ENCODE measurements around the gene ADCYAP1R1.
A peak's percentile ranks its signal among the peaks of the same experiment; 100 is the strongest.
"Not testable (repeated sequence)": the region's sequence is repeated elsewhere in the genome, so short reads cannot be mapped to it uniquely, and the experiment has no call there.

ADCYAP1R1 gene

GRCh38 chr7:31120800-31121513 lies 68.8 kb downstream of the ADCYAP1R1 start:
- Histone ChIP-seq H3K27ac (no peak overlapping the region), H3K4me3 (no peak overlapping the region)

- no peak overlapping the region for H3K4me3 ChIP-seq
- H3K27ac ChIP-seq: no peak overlapping the region
Measured at GRCh38 chr7:31121601-31122000, 69.5 kb downstream of the ADCYAP1R1 start.

DNA sequence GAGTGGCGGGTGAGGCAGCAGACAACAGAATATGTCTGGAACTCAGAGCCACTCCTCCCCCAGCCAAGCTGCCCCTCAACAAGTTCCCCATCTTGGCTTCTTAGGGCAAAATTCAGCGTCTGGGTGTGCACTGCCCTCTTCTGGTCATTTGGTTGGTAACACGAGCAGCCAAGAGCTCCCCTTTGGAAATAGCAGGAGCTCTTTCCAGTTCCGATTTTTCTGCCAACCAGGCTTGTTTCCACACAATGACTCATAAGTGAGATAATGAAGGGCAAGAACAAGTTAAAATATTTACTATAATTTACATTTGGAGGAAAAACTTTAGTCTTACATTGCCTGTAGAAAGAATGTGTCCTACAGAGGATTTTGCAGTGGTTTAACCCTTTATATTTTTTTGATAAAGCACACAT lies 70.5 kb downstream of the ADCYAP1R1 start:
- Histone ChIP-seq H3K27ac (no peak overlapping the region), H3K4me3 (no peak overlapping the region)

DNA sequence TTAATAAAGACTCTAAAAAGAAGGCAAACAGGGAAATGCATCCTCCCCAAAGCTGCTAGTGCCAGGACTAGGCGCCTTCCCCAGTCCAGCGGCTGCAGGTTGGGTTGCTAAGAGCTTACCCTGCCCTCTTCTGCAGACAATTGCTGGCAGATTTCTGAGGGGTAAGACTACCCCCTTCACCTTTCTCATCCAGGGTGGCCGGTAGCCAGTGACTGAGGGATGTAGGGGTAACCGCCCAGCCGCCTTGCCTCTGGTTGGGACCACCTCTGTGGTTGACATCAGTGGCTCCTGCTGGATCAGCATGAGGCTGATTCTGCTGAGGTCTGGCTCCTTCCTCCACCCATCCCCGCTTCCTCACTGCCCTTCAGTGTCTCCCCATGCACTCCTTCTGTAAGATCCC lies 71.2 kb downstream of the ADCYAP1R1 start:
- H3K4me3 ChIP-seq: no peak overlapping the region
- H3K27ac ChIP-seq: no peak overlapping the region

DNA sequence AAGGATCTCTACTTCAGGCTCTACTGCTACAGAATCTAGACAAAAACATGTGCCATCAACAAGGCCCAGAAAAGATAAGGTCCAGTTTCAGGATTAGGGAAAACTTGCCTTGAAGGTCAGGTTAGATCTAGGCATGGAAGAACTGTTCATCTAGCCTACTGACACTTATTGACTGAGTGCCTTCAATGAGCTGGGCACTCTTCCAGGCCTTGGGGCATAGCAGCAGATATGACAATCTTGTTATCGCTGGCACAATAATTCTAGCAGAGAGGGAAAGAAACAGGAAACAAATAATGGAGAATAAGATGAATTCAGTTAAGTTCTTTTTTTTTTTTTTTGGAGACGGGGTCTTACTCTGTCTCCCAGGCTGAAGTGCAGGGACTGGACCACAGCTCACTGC lies 71.6 kb downstream of the ADCYAP1R1 start:
- H3K27ac ChIP-seq: no peak overlapping the region

DNA sequence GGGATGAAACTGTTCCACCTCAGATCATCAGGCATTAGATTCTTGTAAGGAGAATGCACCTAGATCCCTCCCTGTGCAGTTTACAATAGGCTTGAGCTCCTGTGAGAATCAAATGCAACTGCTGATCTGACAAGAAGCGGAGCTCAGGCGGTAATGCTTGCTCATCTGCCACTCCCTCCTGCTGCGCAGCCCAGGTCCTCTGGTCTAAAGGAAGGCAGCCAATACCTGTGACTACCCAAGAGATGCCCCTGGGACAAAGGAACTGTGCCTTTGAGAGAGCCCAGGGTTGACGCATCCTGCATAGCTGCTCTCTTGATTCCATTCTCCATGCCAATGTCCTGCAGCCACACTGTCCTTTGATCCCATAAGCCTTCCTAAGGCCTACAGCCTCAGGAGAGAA lies 73.1 kb downstream of the ADCYAP1R1 start:
- Histone ChIP-seq H3K27ac (no peak overlapping the region), H3K4me3 (no peak overlapping the region)

More for the DNA sequence above, 71.6 kb downstream of the ADCYAP1R1 start:
- H3K4me3 ChIP-seq: no peak overlapping the region

- Histone ChIP-seq H3K4me3 (no peak overlapping the region), H3K27ac (no peak overlapping the region)
Measured at GRCh38 chr7:31126976-31127375, 74.9 kb downstream of the ADCYAP1R1 start.

DNA sequence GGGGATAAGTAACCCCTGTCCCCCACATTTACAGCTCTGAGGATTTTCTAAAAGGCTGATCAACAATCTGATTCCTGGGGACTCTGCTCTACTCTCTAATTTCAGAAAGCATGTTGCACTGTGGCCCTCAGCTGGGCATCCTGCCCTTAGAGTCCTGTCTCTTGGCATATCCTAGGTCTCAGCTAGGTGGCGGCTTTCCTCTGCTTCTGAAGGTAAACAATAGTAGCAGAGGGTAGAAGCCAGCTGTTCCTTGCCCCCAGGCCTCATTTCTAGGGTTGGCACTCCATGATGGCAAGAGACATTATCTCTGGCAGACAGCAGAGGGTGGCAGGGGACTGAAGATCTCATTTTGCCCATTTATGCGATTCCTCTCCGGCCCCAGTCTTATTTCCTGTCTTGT lies 77.0 kb downstream of the ADCYAP1R1 start:
- H3K4me3 ChIP-seq: no peak overlapping the region
- no peak overlapping the region for H3K27ac ChIP-seq

DNA sequence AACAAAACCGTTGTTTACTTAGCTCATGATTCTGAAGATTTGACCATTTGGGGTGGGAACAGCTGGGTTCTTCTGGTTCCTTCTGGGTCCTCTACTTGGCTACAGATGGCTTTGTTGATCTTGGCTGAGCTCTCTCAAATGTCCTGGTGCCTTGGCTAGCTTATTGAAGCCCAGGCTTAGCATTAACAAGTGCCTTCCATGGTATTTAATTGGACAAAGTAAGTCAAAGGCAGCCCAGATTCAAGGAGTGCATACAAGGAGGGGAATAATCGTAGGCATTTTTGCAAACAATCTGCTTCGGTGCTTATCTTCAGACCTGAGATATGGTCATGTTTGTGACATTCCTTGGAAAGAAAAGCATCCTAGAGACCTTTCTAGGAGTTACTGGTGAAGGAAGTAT lies 81.4 kb downstream of the ADCYAP1R1 start:
- Histone ChIP-seq H3K4me3 (no peak overlapping the region), H3K27ac (no peak overlapping the region)

GRCh38 chr7:31134246-31135188 lies 82.4 kb downstream of the ADCYAP1R1 start:
- H3K27ac ChIP-seq: peak overlapping the region in 1 of 21 experiments; percentile 53
- H3K4me3 ChIP-seq: no peak overlapping the region

DNA sequence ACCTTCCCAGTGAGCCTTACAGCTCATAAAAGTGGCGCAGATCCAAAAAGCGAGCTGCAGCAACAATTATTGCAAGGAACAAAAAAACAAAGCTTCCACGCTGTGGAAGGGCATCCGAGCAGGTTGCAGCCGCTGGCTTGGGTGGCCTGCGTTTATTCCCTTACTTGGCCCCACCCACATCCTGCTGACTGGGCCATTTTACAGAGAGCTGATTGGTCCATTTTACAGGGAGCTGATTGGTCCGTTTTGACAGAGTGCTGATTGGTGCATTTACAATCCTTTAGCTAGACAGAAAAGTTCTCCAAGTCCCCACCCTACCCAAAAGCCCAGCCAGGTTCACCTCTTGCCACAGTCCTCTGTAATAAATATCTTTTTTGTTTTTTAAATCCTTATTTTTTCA lies 85.1 kb downstream of the ADCYAP1R1 start:
- H3K4me3 ChIP-seq: no peak overlapping the region
- H3K27ac ChIP-seq: no peak overlapping the region

- no peak overlapping the region for H3K27ac ChIP-seq
- no peak overlapping the region for H3K4me3 ChIP-seq
Measured at GRCh38 chr7:31145339-31145738, 93.2 kb downstream of the ADCYAP1R1 start.

DNA sequence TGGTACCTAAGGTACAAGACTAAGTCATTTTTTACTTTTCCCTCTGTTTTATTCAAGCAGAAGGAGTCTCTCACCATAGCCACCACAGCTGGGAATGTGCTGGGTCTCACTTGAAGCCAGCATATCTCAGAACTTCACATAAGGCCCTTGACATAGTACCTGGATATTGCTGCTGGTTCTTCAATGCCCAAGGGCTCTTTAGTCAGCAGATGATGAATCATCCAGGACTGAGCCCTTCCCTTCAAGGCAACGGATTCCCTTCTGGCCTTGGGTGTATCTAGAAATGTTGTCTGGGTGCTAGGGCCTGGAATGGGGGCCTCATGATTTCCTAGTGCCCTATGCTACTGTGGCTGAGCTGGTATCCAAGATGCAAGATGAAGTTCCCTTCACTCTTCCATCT lies 93.9 kb downstream of the ADCYAP1R1 start:
- no peak overlapping the region for H3K27ac ChIP-seq
- no peak overlapping the region for H3K4me3 ChIP-seq

DNA sequence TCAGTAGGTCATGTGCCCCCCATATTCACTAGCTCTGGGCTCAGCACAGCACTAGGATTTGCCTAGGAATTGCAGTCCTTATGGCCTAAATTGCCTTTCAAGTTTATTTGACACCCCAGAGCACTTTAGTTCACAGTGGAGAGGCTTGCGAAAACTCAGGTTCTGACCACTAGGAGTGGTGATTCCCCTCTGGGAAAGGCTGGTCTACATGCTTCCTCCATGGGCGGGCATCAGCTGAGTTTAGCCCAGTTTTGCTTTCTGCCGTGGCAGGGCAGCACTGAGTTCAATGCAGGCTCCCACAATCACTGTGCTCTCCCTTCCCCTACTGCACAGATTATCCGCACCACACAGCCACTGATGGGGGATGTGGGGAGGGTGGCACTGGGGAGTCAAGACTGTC lies 94.4 kb downstream of the ADCYAP1R1 start:
- Histone ChIP-seq H3K4me3 (no peak overlapping the region), H3K27ac (no peak overlapping the region)

DNA sequence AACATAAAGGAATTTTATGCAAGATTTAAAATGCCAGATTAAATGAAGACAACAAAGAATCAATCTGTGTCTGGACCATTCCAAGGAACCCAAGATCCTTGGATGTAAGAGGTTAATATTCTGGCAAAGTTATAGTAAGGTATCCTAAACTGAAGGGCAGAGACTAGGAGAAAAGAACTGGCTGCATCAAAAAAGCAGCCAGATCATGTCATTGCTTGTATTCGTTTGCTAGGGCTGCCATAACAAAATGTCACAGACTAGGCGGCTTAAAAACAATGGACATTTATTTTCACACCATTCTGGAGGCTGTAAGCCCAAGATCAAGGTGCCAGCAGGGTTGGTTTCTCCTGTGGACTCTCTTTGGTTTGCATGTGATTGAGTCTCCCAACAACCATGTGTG lies 99.7 kb downstream of the ADCYAP1R1 start:
- no peak overlapping the region for H3K27ac ChIP-seq
- no peak overlapping the region for H3K4me3 ChIP-seq

GRCh38 chr7:31153318-31153717 lies 101.2 kb downstream of the ADCYAP1R1 start:
- H3K4me3 ChIP-seq, H3K27ac ChIP-seq: not testable (repeated sequence)

- Histone ChIP-seq H3K4me3 (no peak overlapping the region), H3K27ac (no peak overlapping the region)
Measured at GRCh38 chr7:31160941-31161340, 108.8 kb downstream of the ADCYAP1R1 start.

Data from skin epidermis (tissue), 12 donors.